GM23338 (cell line): ENCODE measurements around the gene GAPDHS.

Source experiments
- CREB1 ChIP-seq: fragments of 250-450 bp; sonication (Bioruptor Pico); IDR thresholded peaks from 2 replicates; pipeline ENCODE4 v1.5.0; 2020; ENCODE audit warnings: low read depth, mild to moderate bottlenecking, moderate library complexity
- CTCF ChIP-seq, 2 experiments: fragments of 200-600 bp in 1 of 2; sonication (generic) in 1 of 2; conservative IDR thresholded peaks; 2 replicates each; pipeline versions ENCODE4 v1.5.1 to v1.6.1; 2016 to 2017; ENCODE audit warnings: antibody characterized with exemption in 2 of 2, low read depth in 2 of 2, mild to moderate bottlenecking in 2 of 2, moderate library complexity in 1 of 2
- ETS1 ChIP-seq: IDR thresholded peaks from 2 replicates; pipeline ENCODE4 v1.6.1; 2016; ENCODE audit warnings: antibody characterized with exemption
- EZH2 ChIP-seq: fragments of 200-600 bp; sonication (generic); IDR thresholded peaks from one replicate; pipeline ENCODE4 v1.8.0; 2017; ENCODE audit warnings: antibody characterized with exemption, mild to moderate bottlenecking, low read depth; ENCODE audit not compliant: unreplicated experiment
- EZH2phosphoT487 ChIP-seq: fragments of 200-600 bp; sonication (generic); IDR thresholded peaks from one replicate; pipeline ENCODE4 v1.8.1; 2018; ENCODE audit warnings: antibody characterized with exemption; ENCODE audit not compliant: unreplicated experiment
- JUNB ChIP-seq: IDR thresholded peaks from one replicate; pipeline ENCODE4 v1.6.1; 2016; ENCODE audit warnings: antibody characterized with exemption; ENCODE audit not compliant: unreplicated experiment
- POLR2AphosphoS5 ChIP-seq: IDR thresholded peaks from 2 replicates; pipeline ENCODE4 v1.6.1; 2016; ENCODE audit warnings: antibody characterized with exemption, low read depth
- REST ChIP-seq: IDR thresholded peaks from one replicate; pipeline ENCODE4 v1.6.1; 2018; ENCODE audit warnings: antibody characterized with exemption; ENCODE audit not compliant: unreplicated experiment
- STAT1 ChIP-seq: IDR thresholded peaks from one replicate; pipeline ENCODE4 v1.6.1; 2016; ENCODE audit warnings: antibody characterized with exemption; ENCODE audit not compliant: unreplicated experiment

GRCh38 chr19:35592226-35592625 is 59.0 kb downstream of the GAPDHS start:
- TF ChIP-seq CTCF (conservative IDR thresholded peaks at IDR 0.05; ENCODE audit: low read depth in 2 of 2) (peak; percentile 79 to 85), POLR2AphosphoS5 (no peak), EZH2 (no peak), EZH2phosphoT487 (no peak), CREB1 (CRISPR knock-in tag) (no peak), REST (no peak), ETS1 (no peak), JUNB (no peak), STAT1 (no peak)
